GM18909 (cell line): ENCODE results near the gene SMPD4.
"Not testable (repeated sequence)": the region's sequence is repeated elsewhere in the genome, so short reads cannot be mapped to it uniquely, and the experiment has no call there.

ENCODE experiments used
- ATAC-seq: cut with Tn5 transposase; IDR thresholded peaks from one replicate; pipeline ENCODE4 v1.9.1; 2021; ENCODE audit warnings: mild to moderate bottlenecking; ENCODE audit not compliant: unreplicated experiment, poor library complexity

The SMPD4 gene

DNA sequence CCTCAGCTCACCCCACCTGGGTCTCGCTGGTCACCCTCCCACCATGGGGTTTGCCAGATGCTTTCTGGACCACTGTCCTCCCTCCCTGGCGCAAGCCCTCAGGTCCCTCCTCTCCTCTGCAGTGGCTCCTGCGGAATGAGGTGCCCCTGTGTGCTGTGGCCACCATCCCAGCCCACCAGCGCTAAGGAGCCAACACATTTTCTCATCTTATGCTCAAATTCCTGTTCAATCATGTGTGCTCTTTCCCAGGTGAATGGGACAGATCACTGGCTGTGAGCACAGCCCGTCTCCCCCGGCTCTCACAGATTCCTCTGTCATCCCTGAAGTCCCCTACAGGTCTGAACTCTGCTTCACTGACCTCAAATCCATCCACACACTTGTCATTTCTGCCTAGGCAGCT, 21.3 kb downstream of the SMPD4 start:
- no peak for ATAC-seq

DNA sequence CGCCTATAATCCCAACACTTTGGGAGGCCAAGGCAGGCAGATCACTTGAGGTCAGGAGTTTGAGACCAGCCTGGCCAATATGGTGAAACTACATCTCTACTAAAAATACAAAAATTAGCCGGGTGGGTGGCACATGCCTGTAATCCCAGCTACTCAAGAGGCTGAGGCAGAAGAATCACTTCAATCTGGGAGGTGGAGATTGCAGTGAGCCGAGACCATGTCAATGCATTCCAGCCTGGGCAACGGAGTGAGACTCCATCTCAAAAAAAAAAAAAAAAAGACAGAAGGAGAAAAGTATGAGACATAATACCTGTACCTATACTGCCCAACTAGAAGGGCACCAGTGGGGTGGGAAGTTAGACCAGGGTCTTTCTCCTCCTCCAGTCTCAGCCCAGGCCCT, 22.0 kb downstream of the SMPD4 start:
- not testable (repeated sequence) for ATAC-seq

DNA sequence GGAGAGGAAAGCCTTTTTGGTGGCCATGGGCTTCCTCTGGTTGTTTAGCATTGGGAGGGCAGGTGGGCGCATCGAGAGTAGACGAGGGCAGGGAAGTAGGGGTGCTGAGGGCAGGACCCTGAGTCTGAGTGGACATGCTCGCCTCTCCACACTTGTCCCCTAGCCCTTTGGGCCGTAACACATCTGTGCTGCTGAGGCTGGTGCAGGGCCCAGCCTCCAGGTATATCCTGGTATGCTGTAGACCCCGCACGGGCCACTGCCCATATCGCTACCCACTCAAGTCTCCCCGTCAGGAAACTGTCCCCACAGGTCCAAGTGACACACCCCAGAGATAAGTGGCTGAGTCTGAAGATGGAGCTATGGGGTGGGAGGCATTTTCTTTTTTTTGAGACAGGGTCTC, 22.8 kb downstream of the SMPD4 start:
- ATAC-seq: no peak

DNA sequence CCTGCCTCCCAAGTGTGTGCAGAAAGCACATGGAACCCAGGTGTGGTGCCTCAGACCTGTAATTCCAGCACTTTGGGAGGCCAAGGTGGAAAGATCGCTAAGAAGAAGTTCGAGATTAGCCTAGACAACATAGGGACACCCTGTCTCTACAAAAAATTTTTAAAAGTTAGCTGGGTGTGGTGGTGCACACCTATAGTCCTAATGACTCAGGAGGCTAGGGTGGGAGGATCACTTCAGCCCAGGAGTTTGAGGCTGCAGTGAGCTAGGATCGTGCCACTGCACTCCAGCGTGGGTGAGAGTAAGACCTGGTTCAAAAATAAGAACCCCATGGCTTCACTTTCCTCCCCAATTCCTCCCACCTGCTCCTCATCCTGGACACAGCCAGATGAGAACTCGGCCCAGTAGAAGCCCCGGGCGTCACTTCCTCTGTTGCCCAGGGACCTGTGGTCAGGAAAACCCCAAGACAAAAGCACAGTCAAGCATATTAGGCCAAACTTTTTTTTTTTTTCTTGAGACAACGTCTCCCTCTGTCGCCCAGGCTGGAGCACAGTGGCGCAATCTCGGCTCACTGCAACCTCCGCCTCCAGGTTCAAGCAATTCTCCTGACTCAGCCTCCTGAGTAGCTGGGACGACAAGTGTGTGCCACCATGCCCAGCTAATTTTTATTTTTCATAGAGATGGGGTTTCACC, 23.4 kb downstream of the SMPD4 start:
- peak; percentile 82 for ATAC-seq

DNA sequence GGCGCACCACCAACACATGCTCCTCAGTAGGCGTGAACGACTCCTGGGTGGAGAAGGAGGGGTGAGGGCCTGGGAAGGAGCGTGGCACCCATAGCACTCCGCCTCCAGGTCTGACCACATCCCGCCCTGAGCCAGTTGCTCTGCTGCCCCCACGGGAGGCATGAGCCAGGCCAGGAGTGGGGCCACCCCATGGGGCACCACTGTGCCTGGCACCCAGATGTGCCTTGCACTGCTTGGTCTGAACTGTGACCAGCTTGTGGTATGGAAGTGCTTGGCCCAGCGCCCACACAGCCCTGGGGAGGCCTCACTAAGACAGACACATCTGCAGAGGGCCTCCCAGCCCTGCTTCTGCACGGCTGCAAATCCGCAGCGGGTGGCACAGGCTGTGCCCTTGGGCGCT, 24.0 kb downstream of the SMPD4 start:
- peak; percentile 52 for ATAC-seq

DNA sequence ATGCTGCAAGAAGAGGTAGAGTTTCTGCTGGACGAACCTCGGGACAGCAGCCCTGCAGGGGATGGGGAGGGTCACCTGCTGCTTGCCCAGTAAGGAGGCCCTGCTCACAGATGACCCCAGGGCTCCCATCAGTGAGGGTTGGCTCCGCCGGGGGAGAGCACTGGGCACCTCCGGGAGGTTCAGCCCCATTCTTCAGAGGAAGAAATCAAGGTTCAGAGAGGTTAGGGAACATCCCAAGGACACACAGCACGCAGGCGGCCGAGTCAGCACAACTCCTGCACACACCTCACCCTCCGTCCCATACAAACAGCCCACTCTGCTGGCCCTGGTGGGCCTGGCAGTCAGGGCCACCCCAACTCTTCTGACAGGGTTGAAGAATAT, 24.8 kb downstream of the SMPD4 start:
- no peak for ATAC-seq

DNA sequence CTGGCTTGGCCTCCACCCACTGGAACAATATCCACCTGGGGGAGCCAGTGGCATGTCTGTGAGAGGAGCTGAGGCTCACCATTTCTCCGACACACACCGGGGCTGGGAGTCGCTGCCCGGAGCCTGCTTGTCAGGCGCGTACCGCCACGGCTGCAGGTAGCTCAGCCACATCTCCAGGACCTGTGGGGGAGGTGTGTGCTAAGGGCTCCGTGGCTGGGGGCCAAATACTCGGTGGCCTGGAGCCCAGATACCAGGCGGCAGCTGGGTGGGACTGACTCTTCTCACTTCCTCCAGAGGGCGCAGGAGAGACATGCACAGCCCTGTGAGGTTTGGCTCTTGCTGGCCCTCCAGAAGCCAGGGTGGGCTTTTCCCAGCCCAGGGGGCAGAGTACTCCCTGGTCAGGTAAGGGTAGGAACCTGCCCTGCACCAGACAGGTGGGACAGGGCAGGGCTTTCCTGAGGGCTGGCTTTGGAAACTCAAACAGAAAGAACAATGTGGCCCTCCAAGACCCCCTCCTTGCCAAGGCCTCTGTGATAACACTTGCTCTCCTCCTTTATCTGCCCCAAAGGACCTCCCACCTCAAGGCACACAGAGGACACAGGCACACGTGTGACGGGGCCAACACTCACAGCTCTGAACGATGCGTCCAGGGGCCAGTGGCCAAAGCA, 25.3 kb downstream of the SMPD4 start:
- not testable (repeated sequence) for ATAC-seq

DNA sequence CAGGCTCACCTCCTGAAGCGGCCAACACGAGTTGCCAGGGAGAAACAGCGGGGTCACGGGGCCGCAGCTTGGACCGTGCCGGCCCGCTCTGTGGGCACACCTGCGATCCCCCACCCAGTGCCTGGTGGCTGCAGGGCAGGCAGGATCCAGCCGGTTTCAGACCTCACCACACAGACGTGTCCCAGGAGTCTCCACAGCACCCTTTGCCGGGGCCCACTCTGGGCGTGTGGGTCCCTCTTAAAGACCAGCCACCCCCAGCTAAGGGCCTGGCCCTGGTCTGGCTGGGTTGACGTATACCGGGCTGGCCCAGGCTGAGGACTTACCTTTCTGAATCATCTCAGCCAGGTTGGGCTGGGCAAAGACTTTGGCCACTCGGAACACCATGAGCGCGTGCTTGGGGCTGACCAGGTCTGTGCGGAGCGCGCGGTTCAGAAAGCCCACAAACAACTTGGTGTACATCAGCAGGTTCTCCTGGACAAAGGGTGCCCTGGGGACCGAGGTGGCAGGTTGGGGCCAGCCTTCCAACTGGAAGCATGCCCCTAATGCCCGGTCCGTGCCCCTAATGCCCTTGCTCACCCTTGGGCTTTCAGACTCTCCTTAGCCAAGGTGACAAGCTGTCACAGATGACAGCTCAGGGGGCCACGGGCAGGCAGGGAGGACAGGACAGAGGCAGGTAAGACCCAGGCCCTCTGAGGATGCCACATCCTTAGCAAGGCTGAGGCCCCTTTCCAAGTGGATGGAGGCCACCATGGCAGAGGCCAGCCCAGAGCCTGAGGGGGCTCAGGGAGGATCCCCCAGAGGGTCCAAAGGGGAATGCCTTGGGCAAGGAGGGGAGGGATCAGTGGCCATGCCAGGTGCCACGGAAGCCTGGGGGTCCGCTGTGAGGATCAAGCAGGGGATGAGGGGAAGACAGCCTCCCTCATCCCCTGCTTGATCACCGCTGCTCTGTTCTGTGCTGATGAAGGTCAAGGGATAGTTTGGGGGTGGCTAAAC, 26.3 kb downstream of the SMPD4 start:
- no peak for ATAC-seq

DNA sequence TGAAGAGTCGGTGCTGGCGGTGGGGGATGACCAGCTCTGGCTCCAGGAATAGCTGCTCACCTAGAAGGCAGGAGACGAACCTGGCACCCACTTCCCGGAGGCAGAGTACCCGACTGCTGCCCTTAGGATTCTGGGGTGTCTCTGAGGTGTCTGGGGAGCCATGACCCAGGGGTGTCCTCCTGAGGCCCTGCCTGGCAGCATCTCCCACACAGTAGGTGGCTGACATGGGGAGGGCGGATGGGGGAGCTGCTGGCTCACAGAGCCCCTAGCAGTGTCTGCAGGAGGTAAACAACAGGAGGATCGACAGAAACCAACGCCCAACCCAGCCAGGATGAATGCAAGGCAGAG, 27.0 kb downstream of the SMPD4 start:
- ATAC-seq: not testable (repeated sequence)

DNA sequence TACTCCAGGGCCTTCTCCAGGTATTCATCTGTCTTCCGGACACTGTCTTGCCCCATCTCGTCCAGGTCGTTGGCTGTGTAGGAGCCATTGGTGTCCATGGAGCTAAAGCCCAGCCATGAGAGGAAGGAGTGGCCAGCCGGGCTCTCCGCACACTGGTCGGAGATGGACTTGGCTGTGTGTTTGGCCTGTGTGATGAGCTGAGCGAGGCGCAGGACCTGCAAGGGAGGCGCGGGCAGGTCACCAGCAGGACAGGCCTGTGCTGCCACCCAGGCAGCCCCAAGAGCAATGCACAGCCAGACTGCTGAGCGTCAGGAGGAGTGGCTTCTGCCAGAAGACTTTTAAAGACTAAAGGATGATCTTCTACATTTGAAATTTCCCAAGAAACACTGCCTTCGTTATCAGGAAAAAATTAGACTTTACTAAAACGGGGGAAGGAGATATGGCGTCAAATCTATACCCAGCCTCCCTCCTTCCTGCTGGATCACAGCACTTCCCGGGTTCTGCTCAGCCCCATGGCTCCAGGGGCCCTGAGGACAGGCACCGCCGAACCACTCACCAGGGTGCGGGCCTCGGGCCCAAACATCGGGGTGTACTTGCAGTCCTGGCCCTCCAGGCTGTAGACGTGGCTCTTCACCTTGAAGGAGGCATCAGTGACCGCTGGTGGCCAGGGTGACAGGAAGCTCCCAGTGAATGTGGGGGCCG, 27.5 kb downstream of the SMPD4 start:
- not testable (repeated sequence) for ATAC-seq

DNA sequence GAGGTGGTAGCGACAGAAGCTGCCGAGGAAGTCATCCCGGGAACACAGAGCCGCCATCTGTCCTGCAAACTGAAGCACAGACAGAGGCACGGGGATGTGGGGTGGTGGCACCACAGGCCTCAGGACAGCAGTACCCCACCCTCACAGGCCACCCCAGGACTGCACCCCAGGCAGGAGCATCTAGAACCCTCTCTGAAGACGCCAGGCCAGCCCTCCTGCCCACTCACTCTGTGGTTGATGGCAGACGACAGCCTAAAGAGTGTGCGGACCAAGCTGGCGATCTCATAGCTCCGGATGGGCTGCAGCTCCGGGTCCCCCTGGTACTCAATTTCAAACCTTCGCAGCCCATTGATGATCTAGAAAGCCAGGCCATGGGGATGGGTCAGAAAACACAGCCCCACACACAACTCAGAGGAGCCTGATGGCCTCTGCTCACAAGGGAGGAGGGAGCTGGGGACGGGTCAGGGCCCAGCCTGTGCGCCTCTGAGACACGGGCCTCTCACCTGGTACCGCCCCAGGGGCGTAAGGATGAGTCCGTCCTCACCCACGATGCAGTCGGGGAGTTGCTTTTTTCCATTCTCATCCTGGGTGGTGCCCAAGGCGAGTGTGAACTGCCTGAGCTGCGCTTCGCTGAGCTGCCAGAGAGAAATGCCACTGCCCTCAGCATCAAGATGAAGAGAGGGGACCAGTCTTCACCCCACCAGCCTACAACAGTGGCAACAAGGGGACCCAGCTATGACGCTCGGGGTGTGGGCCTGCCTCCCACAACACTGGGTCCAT, 28.4 kb downstream of the SMPD4 start:
- ATAC-seq: no peak

DNA sequence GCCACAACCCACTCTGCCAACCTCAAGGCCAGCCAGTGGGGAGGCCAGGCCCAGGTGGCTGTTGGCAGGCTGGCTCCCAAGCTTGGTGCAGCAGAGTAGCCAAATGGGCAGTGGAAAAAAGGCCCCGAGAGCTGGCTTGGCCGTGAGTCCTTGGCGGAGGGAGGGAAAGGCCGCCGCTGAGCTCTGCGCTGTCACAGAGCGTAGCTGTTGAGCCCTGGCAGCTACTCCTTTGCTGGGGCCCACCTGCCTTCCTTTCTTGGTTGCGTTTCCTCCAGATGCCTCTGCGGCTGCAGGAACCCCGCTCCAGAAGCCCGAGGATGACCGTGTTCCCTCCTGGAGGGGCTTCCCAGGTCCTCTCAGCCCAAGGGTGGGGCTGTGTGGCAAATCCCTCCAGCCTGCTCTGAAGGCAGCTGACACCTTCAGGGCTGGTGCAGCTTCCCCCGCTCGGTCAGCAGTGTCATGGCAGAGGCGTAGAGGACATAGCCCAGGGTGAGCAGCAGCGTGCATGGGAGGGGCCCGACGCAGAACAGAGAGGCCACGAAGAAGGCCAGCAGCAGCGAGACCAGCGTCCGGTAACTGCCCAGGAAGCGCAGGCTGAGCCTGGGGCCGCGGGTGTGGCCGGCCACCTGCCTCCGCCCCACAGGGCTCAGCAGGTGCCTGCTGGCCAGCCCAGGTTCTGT, 29.1 kb downstream of the SMPD4 start:
- not testable (repeated sequence) for ATAC-seq

DNA sequence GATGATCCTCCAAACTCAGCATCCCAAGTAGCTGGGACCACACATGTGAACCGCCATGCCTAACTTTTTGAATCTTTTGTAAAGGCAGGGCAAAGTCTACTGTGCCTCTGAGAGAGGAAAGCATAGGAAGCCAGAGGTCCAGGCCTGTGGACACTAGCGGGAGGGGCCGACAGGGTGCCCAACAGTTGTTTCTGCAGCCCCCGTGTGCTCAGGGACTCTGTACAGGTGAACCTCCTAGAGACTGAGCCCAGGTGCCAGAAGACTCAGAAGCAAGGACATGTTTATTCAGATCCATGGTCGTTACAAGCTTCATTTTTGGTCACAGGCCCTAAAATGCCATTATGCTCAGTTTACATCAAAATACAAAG, 30.3 kb downstream of the SMPD4 start:
- ATAC-seq: not testable (repeated sequence)

DNA sequence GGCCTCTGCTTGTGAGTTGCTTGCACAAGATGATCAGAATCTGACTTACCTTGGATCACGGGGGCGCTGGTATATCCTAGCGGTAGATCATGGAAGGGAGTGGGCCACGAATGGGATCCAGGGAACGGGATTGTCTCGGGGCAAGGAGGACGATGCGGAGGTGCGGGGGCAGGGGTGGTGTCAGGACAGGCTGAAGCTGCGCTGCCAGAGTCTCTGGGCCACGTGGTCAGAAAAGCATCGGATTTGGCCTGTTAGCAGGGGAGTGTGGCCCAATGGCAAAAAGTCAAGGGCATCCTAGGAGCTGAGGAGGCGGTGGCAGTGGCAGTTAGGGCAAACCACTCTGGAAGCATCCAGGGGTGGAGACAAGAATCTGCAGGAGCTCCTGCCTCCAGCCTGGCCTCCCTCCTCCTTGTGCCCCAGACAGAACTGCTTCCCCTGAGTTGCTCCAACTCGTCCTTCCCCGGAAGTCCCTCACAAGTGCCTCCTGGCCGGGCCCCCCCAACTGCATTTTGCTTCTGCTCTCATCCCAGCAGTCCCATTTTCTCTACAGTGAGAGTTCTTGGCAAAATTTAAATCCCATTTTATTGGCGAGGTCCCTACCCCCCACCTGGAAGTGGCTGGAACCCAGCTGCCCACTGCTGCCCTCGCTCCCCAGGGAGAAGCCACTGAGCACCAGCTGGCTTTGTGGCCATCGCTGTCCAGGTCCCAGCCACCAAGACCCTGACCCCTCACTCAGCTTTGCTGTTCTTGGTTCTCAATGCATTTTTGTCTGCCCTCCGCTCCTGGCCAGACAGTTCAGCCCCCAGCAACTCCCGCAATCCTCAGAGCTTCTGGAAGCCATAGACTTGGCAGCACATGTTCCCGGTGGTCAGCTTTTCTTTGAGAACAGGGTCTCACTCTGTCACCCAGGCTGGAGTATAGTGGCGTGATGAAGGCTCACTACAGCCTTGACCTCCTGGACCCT, 30.9 kb downstream of the SMPD4 start:
- ATAC-seq: no peak

DNA sequence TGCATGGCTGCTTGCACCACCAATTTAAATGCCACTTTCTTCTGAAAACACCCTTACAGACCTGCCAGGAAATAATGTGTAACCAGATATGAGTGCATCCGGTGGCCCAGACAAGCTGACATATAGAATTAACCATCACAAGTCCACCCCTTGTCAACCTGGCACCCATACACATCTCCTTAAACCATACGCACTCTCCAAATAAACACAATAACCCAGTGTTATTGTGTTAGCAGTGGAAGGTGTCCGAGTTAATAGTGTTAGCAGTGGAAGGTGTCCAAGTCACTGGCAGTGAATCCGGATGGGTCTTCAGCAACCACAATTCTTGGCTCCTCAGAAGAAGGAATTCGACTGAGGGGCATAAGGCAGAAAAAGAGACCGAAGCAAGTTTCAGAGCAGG, 32.9 kb downstream of the SMPD4 start:
- not testable (repeated sequence) for ATAC-seq

DNA sequence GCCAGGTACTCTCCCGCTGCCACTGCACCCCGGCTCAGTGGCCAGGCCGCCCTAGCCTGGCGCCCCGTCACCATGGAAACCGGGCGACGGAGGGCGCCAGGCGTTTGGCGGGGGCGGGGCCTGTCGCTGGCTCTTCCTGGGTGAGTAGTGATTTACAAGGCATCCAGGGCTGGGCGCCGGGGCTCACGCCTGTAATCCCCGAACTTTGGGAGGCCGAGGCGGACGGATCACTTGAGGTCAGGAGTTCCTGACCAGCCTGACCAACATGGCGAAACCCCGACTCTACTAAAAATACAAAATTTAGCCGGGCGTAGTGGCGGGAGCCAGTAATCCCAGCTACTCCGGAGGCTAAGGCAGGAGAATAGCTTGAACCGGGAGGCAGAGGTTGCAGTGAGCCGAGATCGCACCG, 36.4 kb downstream of the SMPD4 start, which contains the start of gene CCDC74B:
TSS of gene CCDC74B (minus strand) at position 107 of the 409 bp plus-strand sequence. CDS start 116 bp downstream, outside the sequence.
- ATAC-seq: peak; percentile 93

DNA sequence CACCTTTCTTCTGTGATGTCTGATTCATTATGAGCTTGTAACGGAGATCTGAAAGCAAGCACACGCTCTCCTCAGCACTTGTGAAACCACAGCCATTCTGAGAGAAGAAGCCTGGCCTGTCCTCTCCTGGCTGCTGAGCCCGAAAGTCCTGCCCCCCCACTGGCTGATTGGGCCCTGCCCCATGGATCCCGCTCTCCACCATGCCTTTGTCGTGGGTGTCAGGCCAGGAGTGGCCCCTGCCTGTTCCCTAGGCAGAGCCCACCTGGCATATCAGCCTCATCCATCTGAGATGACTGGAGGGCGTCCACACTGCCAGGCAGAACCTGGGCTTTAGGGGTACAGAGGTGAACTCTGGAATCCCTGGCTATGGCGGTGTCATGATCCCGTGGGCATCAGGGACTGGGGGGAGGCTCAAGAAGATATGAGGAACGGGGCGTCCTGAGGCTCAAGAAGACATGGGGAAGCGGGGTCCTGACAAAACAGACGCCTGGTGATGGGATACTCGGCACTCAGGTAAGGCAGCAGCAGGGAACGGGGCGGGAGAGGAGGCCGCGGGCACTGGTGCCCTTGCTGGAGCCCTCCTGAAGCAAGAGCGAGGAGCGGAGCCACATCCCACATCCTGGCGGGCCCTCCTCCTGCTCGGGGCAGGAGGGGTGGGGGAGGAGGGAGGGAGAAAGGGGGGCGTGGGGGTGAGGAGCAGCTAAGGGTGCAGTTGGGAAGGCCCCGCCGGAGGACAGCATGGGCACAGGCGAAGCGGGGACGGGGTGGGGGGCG, 37.9 kb downstream of the SMPD4 start:
- ATAC-seq: not testable (repeated sequence)
